Body of pancreas (tissue), 4 donors: ENCODE data around the gene ERCC2. TPM values are rescaled to one million over a fixed set of nuclear protein-coding genes. Genes with fewer than 3 reads are reported as not detected.

Experiments
- ATAC-seq: fragments of 150-250 bp; one replicate; pipeline ENCODE4 v1.9.1; 2016
- DNase-seq, 4 donors: peaks; one replicate each; pipeline ENCODE4 v3.0.0-alpha.2; 2019
- H3K27ac ChIP-seq, 4 donors: fragments of 200-600 bp; sonication (generic); 1 replicate in 3 of 4; 2 replicates in 1 of 4; pipeline versions ENCODE4 v1.5.1 to v1.6.1; 2016 to 2019; ENCODE audit warnings: mild to moderate bottlenecking in 1 of 4, mixed read lengths in 1 of 4, moderate library complexity in 1 of 4
- H3K27me3 ChIP-seq, 2 donors: fragments of 200-600 bp; sonication (generic); one replicate each; pipeline ENCODE4 v1.6.0; 2016; ENCODE audit warnings: mild to moderate bottlenecking in 1 of 2
- H3K36me3 ChIP-seq, 2 donors: fragments of 200-600 bp; sonication (generic); replicated peaks in 1 of 2; 2 replicates each; pipeline ENCODE4 v1.5.1; 2016; ENCODE audit warnings: low read depth in 2 of 2; ENCODE audit not compliant: insufficient read depth in 1 of 2
- H3K4me1 ChIP-seq: fragments of 200-600 bp; sonication (generic); one replicate; pipeline ENCODE4 v1.6.0; 2016
- H3K4me3 ChIP-seq, 2 donors: fragments of 200-600 bp; sonication (generic); 1 replicate in 1 of 2; 2 replicates in 1 of 2; pipeline ENCODE4 v1.5.1; 2016 to 2019
- H3K9me3 ChIP-seq, 3 donors: fragments of 200-600 bp; sonication (generic); 1 replicate in 2 of 3; 2 replicates in 1 of 3; pipeline ENCODE4 v1.5.1; 2016
- POLR2A ChIP-seq, 3 donors: fragments of 450-650 bp; IDR thresholded peaks; one replicate each; pipeline ENCODE4 v1.6.1; 2016; ENCODE audit warnings: antibody characterized with exemption in 3 of 3, mild to moderate bottlenecking in 2 of 3
- WGBS, 2 donors: methylation state at CpG; one replicate each; pipeline ENCODE4 v1.1.5; 2017; 5-methylcytosine and 5-hydroxymethylcytosine counted together
- intact Hi-C: fragments of 100-400 bp; cut with DNase I; formaldehyde crosslinking; loops from one replicate; pipeline ENCODE4 v1.15.1; 2023
- total RNA-seq, 2 donors: library from RNA; depleted of rRNA; stranded (reverse); fragments of >200 nt; gene quantifications; one replicate each; pipeline ENCODE4 v1.1.0, GENCODE V29; 2016
- TF ChIP-seq, protein P1 (sequence below), 7 experiments: fragments of 450-650 bp in 4 of 7; fragments of 200-600 bp in 3 of 7; sonication (generic) in 3 of 7; IDR thresholded peaks; one replicate each; pipeline ENCODE4 v1.5.1; 2016 to 2019; ENCODE audit warnings: antibody characterized with exemption in 7 of 7

Gene ERCC2
- total RNA-seq, 2 donors from 2014 or later: 7.8 to 29.3 TPM

DNA sequence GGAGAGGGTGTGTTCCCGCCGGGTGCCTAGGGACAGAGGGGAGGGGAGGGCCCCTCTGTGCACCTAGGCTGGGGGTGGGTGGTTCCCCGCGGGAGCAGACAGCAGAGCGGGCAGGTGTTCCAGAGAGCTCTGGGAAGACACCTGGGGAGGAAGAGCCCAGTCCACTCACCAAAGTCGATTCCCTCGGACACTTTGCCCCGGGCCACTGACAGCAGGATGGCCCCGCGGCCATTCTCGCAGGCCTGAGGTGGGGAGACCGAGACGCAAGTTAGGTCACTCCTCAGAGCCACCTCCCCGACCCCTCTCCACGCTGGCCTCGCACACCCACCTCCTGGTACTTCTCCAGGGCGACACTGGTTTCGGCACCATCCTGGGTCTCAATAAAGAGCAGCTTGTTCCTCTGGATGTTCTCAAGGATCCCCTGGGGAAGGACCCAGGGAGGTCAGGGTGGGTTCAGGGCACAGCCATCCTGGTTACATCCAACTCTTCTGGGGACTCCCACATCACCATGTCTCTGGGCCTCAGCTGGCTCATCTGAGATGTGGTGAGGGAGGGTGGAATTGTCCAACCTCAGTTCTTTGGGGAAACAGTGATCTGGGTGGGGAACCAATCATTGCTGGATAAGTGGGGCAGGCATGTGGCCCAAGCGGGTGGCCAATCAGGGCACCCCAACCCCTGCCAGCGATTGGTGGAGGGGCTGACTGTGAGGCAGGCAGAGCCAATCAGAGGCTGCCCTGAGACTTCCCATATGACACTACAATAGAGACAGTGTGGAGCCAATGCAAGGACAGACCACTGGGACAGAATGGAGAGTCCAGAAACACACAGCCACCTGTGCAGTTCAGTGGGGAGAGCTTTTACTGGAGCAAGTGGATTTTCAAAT is 17.2 kb downstream of the ERCC2 start:
- DNase-seq (no peak), ATAC-seq (no peak)
- no peaks in the 10 kb centered on the region for H3K4me1 ChIP-seq
- H3K36me3 ChIP-seq: peaks cover 0 to 2% of the 10 kb centered on the region in 2 donors
- H3K27me3 ChIP-seq: no peaks in the 10 kb centered on the region
- TF ChIP-seq POLR2A (IDR thresholded peaks at IDR 0.05): no peak
- TF ChIP-seq, protein P1, sequence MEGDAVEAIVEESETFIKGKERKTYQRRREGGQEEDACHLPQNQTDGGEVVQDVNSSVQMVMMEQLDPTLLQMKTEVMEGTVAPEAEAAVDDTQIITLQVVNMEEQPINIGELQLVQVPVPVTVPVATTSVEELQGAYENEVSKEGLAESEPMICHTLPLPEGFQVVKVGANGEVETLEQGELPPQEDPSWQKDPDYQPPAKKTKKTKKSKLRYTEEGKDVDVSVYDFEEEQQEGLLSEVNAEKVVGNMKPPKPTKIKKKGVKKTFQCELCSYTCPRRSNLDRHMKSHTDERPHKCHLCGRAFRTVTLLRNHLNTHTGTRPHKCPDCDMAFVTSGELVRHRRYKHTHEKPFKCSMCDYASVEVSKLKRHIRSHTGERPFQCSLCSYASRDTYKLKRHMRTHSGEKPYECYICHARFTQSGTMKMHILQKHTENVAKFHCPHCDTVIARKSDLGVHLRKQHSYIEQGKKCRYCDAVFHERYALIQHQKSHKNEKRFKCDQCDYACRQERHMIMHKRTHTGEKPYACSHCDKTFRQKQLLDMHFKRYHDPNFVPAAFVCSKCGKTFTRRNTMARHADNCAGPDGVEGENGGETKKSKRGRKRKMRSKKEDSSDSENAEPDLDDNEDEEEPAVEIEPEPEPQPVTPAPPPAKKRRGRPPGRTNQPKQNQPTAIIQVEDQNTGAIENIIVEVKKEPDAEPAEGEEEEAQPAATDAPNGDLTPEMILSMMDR (IDR thresholded peaks at IDR 0.05): no peak
- H3K9me3 ChIP-seq: no peaks in the 10 kb centered on the region
- no peak overlapping the region for H3K4me3 ChIP-seq
- intact Hi-C loops: no loop called here
- WGBS, 2 donors: 91 to 92% methylated on average over 5 to 15 of the region's 20 CpGs
- H3K27ac ChIP-seq: no peak overlapping the region

DNA sequence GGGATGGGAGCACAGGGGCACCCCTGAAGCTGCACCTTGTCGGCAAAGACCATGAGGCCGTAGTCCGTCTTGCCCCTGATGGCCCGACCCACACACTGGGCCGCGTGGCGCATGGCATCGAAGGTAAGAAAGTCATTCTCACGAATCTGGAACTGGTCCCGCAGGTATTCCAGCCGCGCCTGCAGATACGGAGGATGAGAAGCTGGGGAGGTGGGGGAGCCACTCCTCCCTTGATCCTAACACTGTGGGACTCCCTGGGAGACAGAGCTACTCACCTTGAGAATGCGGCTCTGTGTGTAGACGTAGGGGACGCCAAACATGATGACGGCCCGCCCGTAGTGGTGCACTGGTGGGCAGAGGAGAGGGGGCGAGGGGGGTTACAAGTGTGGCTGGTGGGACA is 17.9 kb downstream of the ERCC2 start:
- no peak overlapping the region for H3K27ac ChIP-seq
- H3K9me3 ChIP-seq: no peaks in the 10 kb centered on the region
- 87% methylated on average over 12 to 20 of the region's 20 CpGs for WGBS, 2 donors
- DNase-seq (no peak), ATAC-seq (no peak)
- peaks cover 0 to 2% of the 10 kb centered on the region in 2 donors for H3K36me3 ChIP-seq
- intact Hi-C loops: no loop called here
- H3K4me1 ChIP-seq: no peaks in the 10 kb centered on the region
- H3K4me3 ChIP-seq: no peak overlapping the region
- H3K27me3 ChIP-seq: no peaks in the 10 kb centered on the region
- TF ChIP-seq, protein P1 (IDR thresholded peaks at IDR 0.05): no peak
- TF ChIP-seq POLR2A (IDR thresholded peaks at IDR 0.05): no peak

DNA sequence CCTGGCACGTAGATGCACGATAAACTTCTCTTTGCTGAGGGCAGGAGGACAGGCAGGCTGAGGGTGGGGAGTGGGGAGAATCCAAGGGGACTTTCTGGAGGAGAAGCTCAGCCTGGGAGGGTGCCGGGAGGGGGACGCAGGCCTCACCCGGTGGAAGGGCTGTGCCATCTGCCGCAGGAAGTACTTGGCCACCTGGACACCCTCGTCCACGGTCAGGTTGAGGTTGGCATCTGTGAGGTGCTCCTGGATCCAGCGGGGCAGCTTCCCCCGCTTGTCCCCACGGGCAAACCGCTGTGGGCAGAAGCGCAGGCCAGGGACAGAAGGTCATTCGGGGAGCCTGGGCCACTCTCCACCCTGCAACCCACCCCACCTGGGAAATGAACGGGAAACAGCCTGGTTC is 18.3 kb downstream of the ERCC2 start:
- no peak for ATAC-seq
- Histone ChIP-seq H3K4me1 (no peaks in the 10 kb centered on the region), H3K4me3 (no peak overlapping the region), H3K36me3 (peaks cover 0 to 2% of the 10 kb centered on the region in 2 donors), H3K9me3 (no peaks in the 10 kb centered on the region), H3K27ac (no peak overlapping the region), H3K27me3 (no peaks in the 10 kb centered on the region)
- intact Hi-C loops: no loop called here
- TF ChIP-seq POLR2A (IDR thresholded peaks at IDR 0.05): no peak
- TF ChIP-seq, protein P1 (IDR thresholded peaks at IDR 0.05): no peak
- no peak for DNase-seq
- WGBS, 2 donors: 87 to 88% methylated on average over 5 to 15 of the region's 15 CpGs

DNA sequence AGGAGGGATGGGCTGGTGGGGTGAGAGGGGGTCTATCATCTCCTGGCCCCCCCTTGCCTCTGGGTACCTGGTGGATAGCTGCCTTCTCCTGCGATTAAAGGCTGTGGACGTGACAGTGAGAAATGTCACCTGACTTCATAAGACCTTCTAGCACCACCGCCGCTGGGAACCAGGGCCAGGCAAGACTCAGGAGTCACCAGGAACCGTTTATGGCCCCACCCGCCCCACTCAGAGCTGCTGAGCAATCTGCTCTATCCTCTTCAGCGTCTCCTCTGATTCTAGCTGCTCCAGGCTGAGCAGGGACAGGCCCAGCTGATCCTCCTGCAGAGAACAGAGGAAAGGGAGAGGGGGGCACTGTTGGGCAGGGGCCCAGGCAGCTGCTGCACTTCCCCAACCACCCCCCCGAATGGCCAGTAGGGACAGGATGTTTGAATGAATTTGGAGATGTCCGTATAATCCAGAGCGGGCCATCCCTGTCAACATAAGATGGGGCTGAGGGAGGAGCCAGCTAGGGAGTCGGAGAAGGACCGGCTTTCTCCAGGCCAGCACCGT is 18.9 kb downstream of the ERCC2 start:
- Histone ChIP-seq H3K27me3 (no peaks in the 10 kb centered on the region), H3K9me3 (no peaks in the 10 kb centered on the region), H3K36me3 (peaks cover 0 to 2% of the 10 kb centered on the region in 2 donors), H3K4me1 (no peaks in the 10 kb centered on the region), H3K27ac (no peak overlapping the region), H3K4me3 (no peak overlapping the region)
- 44 to 74% methylated on average over 3 to 13 of the region's 13 CpGs for WGBS, 2 donors
- intact Hi-C loops: no loop called here
- no peak for DNase-seq
- no peak for TF ChIP-seq POLR2A (IDR thresholded peaks at IDR 0.05)
- TF ChIP-seq, protein P1 (IDR thresholded peaks at IDR 0.05): no peak
- no peak for ATAC-seq
